ENCODE data around the gene HSPA1A. TPM values are rescaled to one million over a fixed set of nuclear protein-coding genes. Genes with fewer than 3 reads are reported as not detected.
"Not testable (repeated sequence)": the region's sequence is repeated elsewhere in the genome, so short reads cannot be mapped to it uniquely, and the experiment has no call there.

HSPA1A gene
- total RNA-seq, 1 donor from 2014 or later, result 195 TPM

DNA sequence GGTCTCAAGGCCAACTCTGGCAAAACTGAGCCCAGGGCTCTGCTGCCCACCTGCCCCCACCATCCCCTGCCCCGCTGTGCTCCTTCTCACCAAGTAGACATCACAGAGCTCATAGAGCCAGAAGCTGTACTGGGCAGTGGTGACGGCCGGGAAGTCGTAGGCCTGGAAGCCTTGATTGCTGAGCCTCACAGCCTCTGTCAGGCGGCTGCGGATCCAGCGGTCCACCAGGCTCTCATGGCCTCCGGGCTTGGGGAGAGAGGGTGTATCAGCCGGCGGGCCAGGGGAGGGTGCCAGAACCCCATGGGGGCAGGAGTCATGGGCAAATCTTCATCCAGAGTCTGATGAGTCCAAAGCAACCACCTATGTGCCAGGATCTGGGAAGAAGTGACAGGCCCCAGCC lies 35.4 kb upstream of the HSPA1A start:
- intact Hi-C loops (cut with DNase I), result no loop called here
- no peak for DNase-seq (ENCODE audit: low spot score)
- ATAC-seq, result no peak

DNA sequence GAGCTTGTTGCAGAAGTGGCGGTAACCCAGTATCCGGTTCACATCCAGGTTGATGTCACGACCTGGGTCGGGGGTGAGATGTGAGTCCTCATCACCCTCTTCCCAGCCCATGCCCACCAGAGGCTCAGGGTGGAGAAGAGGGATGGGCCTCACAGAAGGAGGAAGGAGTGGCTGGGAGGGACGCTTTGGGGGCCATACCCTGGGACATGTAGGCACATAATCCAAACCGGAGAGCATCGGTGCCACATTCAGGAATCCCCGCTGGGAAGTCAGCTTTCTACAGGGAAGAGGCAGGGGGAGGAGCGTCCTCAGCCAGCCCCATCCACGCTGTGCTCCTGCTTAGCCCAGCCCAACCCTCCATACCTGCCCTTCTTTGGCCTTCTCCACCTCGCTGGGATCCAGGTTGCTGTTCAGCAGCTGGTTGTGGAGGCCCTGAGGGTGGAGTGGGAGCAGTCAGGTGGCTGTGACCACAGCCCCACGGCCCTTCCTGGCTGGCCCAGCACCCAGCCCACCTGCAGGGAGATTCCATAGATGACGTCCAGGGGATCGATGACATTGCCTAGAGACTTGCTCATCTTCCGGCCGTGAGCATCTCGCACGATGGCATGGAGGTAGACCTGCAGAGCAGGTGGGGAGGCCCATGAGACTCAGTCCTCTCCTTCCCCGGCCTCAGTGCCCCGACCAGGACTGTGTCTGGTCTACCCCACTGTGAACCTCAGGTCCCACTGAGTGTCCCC lies 34.7 kb upstream of the HSPA1A start:
- intact Hi-C loops (cut with DNase I), result no loop called here
- DNase-seq (ENCODE audit: low spot score), result no peak
- ATAC-seq, result no peak

DNA sequence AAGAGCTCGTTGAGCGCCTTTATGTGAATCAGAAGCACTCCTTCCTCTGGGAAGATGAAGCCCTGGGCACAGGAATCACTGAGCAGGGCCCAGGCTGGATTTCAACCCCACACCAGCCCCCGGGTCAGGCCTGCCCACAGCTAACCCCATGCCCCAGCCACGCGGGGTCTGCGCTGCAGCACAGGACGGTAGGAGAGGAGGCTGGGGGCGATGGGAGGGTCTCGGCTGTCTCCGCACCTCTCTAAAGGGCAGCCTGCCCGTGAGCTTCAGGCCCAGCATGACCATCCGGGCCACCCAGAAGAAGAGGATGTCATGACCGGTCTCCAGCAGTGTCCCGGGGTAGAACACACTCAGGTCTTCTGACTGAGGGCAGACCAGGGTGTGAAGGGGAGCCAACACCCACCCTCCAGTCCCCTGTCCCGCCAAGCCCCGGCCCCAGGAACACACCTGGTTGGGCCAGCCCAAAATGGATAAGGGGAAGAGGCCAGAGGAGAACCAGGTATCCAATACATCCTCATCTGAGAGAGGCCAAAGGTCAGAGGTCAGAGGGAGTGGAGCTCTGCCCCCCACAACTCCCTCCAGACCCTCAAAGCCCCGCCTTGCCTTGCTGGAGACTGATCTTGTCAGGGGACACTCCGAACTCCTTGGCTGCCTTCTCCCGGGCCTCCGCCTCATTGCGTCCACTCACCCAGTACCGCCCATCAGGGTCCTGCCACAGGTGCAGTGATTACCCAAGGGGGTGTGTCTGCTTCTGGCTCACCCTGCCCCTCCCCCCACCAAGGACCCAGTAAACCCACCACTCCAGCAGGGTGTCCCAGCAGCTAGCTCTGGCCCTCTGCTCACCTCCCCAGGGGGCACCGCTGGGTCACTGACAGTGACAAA lies 33.9 kb upstream of the HSPA1A start:
- intact Hi-C loops (cut with DNase I), result no loop called here
- DNase-seq (ENCODE audit: low spot score), result no peak
- no peak for ATAC-seq

DNA sequence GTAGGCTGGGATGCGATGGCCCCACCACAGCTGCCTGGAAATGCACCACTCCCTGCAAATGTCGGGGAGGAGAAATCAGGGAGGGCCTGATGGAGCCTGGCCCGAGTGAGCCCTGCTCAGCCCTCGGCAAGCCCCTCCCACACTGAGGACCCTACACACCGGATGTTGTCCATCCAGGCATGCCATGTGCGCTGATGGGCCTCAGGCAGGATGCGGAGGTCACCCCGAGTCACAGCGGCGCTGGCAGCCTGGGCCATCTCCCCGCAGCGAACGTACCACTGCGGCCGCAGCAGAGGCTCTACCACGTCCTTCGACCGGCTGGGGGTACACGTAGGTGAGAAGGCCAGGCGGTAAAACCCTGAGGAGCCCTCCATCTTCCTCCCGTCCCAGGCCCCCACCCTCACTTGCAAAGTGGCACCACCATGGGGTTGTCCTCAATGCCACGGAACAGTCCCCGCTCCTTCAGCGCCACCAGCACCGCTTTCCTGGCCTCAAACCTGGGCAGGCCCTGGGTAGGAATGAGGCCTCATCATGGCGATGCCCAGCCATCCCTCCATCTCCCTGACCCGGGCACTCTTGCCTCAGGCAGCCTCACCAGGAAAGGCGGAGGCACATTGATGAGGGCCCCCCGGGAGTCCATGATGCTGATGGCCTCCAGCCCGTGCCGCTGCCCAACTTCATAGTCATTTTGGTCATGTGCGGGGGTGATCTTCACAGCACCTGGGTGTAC lies 33.1 kb upstream of the HSPA1A start:
- DNase-seq (ENCODE audit: low spot score) (no peak), ATAC-seq (no peak)
- intact Hi-C loops (cut with DNase I), result no loop called here

DNA sequence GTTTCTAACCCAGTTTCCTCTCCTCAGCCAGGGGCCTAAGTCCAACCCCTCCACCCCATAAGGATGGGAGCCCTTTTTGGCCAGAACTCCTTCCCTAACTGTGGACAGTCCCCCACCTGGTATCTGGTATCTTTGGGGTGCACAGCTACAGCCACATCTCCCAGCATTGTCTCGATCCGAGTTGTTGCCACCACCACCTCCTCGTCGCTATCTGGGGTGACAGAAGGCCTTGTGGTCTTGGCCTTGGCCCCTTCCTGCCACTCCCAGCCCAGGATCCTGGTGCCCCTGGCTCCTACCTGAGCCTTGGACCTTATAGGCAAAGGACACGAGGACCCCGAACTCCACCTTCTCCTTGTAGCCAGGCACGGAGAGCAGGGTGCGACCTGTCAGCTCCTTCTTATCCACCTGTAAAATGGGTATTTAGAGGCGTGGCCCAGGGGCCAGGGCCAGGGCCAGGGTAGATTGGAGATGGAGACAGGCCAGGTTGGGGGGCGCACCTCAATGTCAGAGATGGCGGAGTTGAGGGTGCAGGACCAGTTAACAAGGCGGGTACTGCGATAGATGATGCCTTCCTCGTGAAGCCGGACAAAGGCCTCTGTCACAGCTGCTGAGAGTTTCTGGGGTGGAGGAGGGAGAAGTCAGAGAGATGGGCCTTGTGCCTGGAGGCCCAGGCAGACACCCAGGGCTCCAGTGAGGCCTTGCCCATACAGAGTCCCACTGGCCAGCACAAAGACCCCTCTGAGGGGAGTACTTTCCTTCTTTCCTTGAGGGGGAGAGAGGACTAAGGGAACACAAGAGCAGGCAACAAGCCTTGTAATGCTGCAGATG lies 31.0 kb upstream of the HSPA1A start:
- intact Hi-C loops (cut with DNase I), result no loop called here
- no peak for ATAC-seq

DNA sequence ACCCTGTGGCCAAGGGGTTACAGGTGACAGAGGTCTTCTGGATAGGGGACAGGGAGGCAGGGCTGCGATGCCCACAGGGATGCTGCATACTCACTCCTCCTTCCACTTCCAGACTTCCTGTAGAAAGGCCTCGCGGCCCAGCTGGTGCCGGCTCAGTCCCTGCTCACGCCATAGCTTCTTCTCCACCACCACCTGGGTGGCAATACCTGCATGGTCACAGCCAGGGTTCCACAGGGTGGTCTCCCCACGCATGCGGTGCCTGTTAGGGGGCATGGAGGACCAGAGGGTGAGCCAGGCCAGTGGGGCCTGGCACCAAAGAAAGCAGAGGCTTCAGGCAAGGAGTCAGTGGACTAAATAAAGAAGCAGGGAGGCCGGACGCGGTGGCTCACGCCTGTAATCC lies 29.9 kb upstream of the HSPA1A start:
- DNase-seq (ENCODE audit: low spot score), result no peak
- intact Hi-C loops (cut with DNase I), result no loop called here
- ATAC-seq, result no peak

More for the DNA sequence above, 31.0 kb upstream of the HSPA1A start:
- DNase-seq (ENCODE audit: low spot score), result no peak

DNA sequence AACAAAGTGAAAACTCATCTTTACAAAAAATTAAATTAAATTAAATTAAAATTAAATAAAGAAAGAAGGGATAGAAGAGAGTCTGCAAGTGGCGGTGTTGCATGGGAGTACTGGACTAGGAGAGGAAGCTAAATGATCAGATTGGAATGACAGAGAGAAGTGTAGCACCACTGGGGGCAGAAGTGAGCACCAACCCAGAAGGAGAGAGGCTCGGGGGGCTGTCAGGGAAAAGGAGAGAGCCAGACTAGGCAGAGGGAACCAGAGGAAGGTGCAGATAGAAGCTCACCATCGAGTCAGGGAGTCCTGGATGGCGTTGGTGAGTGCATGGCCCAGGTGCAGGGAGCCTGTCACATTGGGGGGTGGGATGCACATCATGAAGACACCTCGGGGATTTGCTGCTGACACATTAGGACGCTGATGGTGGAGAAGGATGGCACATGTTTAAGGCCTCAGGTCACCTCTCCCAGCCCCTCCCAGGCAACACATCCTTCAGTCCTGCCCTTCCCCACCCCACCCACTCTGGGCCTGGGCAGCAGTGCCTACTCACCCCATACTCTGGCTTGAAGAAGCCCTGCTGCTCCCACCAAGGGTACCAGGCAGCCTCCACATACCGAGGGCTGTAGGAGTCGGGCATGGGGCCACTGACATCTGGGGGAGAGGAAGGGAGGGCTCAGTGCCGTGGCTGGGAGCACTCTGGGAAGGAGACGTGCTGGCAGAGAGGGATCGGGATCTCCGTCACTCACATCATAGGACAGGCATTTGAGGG lies 23.8 kb upstream of the HSPA1A start:
- no peak for DNase-seq (ENCODE audit: low spot score)
- ATAC-seq, result no peak
- intact Hi-C loops (cut with DNase I), result no loop called here

DNA sequence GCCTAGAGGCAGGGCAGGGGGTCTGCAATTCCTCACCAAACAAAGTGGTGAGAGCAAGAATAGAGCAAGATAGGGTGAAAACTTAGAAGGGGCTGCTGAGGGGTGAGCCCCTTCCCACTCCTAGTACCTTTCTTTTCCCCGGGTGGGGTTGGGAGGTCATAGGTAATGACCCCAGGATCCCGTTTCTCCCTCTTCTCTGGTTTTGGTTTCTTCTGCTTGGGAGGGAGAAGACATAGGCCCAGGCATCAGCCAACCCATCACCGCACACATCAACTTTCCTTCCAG lies 23.3 kb upstream of the HSPA1A start:
- ATAC-seq (no peak), DNase-seq (ENCODE audit: low spot score) (no peak)
- intact Hi-C loops (cut with DNase I), result no loop called here

DNA sequence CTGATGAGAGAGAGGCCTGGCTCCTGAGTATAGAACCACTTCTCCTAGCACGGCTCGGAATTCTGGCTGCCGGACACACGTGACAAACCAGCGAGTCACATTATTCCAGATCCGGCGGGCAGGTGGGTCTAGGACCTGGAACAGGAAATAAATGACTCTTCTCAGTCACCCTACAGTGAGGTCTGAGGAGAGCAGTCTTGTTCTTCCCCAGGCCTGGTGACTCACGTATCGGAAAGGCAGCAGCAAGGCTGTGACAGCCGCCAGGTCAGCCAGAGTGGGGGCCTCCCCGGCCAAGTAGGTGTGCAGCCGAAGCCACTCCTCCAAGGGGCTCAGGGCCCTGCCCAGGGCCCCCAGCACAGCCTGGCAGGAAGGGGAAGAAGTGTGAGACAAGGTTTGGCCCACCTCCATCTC lies 22.6 kb upstream of the HSPA1A start:
- ATAC-seq (no peak), DNase-seq (ENCODE audit: low spot score) (no peak)
- intact Hi-C loops (cut with DNase I), result no loop called here

DNA sequence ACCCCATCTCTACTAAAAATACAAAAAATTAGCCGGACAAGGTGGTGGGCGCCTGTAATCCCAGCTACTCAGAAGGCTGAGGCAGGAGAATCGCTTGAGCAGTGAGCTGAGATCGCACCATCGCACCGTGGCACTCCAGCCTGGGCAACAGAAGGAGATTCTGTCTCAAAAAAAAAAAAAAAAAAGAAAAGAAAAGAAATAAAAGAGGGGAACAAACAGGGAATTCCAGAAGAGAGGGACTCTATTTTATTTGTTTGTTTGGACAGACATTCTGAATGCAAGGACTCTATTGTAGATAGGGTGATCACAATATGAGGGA lies 21.5 kb upstream of the HSPA1A start:
- ATAC-seq; intact Hi-C loops (cut with DNase I); DNase-seq (ENCODE audit: low spot score): not testable (repeated sequence)

DNA sequence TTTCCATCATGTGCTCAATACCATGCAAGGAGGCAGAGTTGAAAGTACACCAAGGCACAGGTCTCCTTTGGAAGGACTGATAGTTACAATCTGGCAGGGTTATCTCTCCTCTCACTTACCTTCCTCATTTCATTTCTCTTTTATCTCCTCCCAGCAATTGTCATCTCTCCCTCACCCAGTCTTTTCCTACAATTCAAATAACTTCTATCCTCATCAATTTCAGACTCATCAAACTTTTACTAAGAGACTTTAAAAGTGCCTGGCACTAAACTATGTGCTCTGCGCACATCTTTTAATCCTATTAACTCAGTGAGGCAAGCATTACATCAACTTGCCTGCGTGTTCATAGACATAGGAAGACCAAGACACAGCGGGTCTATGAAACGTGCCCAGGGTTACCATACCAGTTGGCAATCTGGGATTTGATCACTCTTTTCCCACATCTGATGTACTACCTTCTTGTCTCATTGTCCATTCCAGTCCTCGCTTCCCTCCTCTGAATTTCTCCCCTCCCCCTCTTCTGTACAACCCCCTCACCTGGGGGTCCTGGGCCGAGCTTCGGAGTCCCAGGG lies 21.0 kb upstream of the HSPA1A start:
- ATAC-seq (no peak), DNase-seq (ENCODE audit: low spot score) (no peak)
- intact Hi-C loops (cut with DNase I), result no loop called here

DNA sequence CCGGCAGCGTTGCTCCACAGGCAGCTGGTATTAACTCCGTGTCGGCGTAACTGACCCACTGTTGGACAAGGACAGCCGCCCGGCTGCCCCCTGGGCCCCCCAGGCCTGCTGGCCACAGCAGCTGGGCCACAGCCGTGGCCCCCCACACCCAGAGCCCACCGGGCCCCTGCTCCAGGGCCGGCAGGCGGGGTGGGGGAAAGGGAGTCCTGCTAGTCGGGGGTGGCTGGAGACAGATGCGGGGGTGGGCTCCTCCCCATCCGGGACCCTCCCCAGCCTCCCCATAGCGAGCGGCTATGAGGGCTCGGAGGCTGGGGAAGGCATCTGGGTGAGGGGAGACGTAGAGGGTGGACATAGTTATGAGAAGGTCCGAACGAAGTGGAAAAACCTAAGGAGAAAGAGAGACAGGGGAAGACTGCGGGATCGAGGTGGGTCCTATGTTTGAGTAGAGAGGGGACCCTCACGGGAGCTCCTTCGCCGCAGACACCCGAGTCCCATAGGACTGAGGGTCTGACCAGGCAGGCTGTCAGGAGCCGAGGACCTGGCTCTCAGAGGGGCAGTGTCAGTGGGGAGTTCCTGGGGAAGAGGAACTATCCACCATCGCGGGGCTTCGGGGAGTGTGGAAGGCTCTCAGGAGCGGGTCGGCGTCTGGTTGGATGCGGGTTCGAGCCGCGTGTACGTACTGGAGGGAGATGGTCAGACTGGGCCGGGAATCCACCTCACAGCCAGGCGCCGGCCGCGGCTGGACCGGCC lies 20.3 kb upstream of the HSPA1A start:
- ATAC-seq (peak; percentile 8), DNase-seq (ENCODE audit: low spot score) (no peak)
- intact Hi-C loops (cut with DNase I), result no loop called here

DNA sequence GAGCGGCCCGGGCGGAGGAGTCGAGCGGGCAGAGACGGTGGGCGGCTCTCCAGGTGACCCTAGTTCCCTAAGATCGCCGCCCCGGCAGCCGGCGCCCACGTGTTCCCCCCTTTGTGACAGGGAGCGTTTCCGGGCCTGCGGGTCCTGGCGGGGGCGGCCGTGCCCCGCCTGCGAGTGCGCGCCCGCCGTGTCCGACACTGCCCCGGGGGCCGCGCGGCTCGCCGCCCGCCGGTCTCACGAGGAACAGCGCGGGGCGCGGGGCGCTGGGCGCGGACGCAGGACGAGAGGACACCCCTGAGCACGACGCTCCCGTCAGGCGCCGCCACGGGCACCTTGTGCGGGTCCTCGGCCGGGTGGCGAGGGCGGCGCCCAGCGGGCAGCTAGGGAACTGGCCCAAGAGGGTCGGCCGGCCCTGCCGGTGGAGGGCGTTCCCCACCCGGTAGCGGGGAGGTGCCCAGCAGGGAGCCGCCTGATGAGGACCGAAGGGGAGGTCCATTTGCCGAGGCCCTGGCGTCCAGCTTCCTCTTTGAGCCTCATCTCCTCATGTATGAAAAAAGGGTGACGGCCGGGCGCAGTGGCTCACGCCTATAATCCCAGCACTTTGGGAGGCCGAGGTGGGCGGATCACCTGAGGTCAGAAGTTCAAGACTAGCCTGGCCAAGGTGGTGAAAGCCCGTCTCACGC lies 19.6 kb upstream of the HSPA1A start, which contains the start of gene VARS1:
Gene VARS1, minus strand, starts transcription at position 137 of the 683 bp plus-strand sequence. CDS start 535 bp downstream, outside the sequence.
- intact Hi-C loops (cut with DNase I), result no loop called here

DNA sequence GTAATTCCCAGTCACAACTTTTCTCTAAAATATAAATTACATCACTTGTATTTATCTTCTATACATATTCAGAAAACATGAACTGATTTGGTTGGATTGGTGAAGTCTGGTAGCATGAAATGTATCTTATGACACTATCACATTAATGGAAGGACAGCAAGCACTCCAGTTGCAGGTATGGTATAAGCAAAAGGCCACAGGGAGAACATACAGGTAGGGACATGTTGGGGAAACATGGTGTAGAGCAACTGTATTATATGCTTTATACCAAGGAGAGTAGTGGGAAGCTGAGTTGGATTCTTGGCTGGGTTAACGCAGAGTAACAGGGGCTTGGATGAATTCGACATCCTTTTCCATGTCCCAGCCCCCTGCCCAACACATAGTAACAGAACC lies 18.4 kb upstream of the HSPA1A start:
- intact Hi-C loops (cut with DNase I), result no loop called here
- no peak for DNase-seq (ENCODE audit: low spot score)
- no peak for ATAC-seq

More for the DNA sequence above, 19.6 kb upstream of the HSPA1A start, which contains the start of gene VARS1:
- peak; percentile 93 for ATAC-seq
- DNase-seq (ENCODE audit: low spot score), result peak; percentile 94

DNA sequence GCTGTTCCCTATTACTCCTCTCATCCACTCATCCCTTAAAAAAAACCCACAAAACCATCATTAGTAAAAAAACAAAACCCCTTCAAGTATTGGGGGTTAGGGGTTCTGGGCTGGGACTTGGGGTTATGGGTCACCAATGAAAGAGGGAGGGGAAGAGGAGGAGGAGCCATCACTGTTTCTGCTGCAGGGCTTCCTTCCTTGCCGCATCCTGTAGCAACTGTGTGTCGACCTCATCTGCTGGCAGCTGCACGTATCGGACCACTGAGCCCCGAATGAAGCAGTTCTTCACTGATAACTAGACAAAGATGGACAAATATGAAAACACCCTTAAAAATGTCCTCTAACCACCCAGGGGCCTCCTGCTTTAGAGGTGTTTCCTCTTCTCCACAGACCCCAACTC lies 17.8 kb upstream of the HSPA1A start:
- intact Hi-C loops (cut with DNase I), result no loop called here
- DNase-seq (ENCODE audit: low spot score) (no peak), ATAC-seq (no peak)

DNA sequence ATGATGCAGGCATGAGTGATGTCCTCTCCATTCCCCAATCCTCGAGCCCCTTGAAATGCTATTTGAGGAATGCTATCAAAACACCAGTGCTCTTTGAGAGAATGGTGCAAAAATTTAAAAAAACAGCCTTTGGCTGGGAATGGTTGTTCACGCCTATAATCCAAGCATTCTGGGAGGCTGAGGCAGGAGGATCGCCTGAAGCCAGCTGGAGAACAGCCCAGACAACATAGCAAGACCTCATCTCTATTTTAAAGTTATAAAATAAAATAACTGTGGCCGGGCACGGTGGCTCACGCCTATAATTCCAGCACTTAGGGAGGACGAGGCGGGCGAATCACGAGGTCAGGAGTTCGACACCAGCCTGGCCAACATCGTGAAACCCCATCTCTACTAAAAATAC lies 15.6 kb upstream of the HSPA1A start:
- no peak for ATAC-seq
- intact Hi-C loops (cut with DNase I), result no loop called here
- DNase-seq (ENCODE audit: low spot score), result no peak
